Measurements from ENCODE around the gene GOLGA7B. TPM values are rescaled to one million over a fixed set of nuclear protein-coding genes. Genes with fewer than 3 reads are reported as not detected.

GOLGA7B gene
- total and polyA plus RNA-seq, 2 of the 4 experiments (the other 2 are of a cell fraction) = not detected

DNA sequence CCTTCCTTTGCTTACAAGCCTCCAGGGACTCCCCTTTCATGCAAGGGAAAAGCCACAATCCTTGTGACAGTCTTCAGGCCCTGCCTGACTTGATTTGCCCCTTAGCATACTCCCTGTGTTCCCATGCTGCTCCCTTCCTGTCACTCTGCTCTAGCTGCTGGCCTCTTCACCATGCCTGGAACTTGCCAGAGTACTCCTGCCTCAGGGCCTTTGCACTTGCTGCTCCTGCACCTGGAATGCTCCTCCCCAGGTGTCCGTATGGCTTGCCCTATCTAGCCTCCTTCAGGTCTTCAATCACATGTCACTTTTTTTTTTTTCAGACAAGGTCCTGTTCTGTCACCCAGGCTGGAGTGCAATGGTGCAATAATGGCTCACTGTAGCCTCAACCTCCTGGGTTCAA, 22.8 kb upstream of the GOLGA7B start:
- ChIA-PET CTCF (no interaction called here), POLR2A (ENCODE audit: unreplicated experiment) (no interaction called here)
- H3K23ac ChIP-seq (ENCODE audit: low read depth, low read length) = no peak overlapping the region
- H3K4ac ChIP-seq (ENCODE audit: low read depth, low read length) = no peak overlapping the region
- no peaks in the 10 kb centered on the region for H3K4me1 ChIP-seq (ENCODE audit: control insufficient read depth, insufficient read depth, low read length)
- no peak overlapping the region for H4K5ac ChIP-seq (ENCODE audit: low read depth, low read length)
- no peak overlapping the region for H3K4me2 ChIP-seq (ENCODE audit: low read depth, low read length)
- no peak overlapping the region for H3K4me3 ChIP-seq (ENCODE audit: insufficient read depth, low read depth, low read length)
- H2AK9ac ChIP-seq (replicated peaks; ENCODE audit: low read depth, low read length, poor library complexity) = no peak overlapping the region
- in situ Hi-C loops (cut with MboI; ENCODE audit: low sequenced_read_pairs) (no loop called here), dilution Hi-C loops (cut with HindIII; ENCODE audit: low sequenced_read_pairs, unreplicated experiment) (no loop called here), intact Hi-C loops (cut with micrococcal nuclease) (no loop called here)
- H2BK5ac ChIP-seq (ENCODE audit: low read depth, low read length, poor library complexity, severe bottlenecking) = no peak overlapping the region
- H4K8ac ChIP-seq (ENCODE audit: low read depth in 2 of 2, low read length in 2 of 2) = no peak overlapping the region
- no peak overlapping the region for H2BK20ac ChIP-seq (ENCODE audit: low read depth, low read length)
- H2AK5ac ChIP-seq (ENCODE audit: low read depth, low read length) = no peak overlapping the region
- no peak overlapping the region for H3K56ac ChIP-seq (ENCODE audit: extremely low read depth, insufficient read depth, low read length)
- no TSS peak for BruUV-seq (replicated peaks)
- no peak overlapping the region for H2BK120ac ChIP-seq (ENCODE audit: low read depth, low read length)
- WGBS, 2 experiments (ENCODE audit: extremely low coverage in 2 of 2, insufficient read length in 1 of 2) = no CpG with 5 or more reads among the region's 1 CpG
- ATAC-seq (ENCODE audit: low read depth) (no peak), DNase-seq (no peak)
- no peaks in the 10 kb centered on the region for H3K79me1 ChIP-seq (ENCODE audit: low read depth in 1 of 2, low read length in 2 of 2)
- no peaks in the 10 kb centered on the region for H3K9me1 ChIP-seq (ENCODE audit: insufficient read depth, low read length)
- no peak overlapping the region for H4K91ac ChIP-seq (ENCODE audit: insufficient read depth, low read depth, low read length)
- H3K14ac ChIP-seq (replicated peaks; ENCODE audit: low read depth, low read length) = no peak overlapping the region
- no peaks in the 10 kb centered on the region for H4K20me1 ChIP-seq (ENCODE audit: insufficient read depth, low read length)
- no peak overlapping the region for H2AFZ ChIP-seq (replicated peaks; ENCODE audit: low read length, poor library complexity)
- H3K27ac ChIP-seq (ENCODE audit: insufficient read depth, low read length) = no peak overlapping the region
- H3K9me3 ChIP-seq (ENCODE audit: control insufficient read depth, insufficient read depth, low read length) = no peaks in the 10 kb centered on the region
- H3K27me3 ChIP-seq (ENCODE audit: control insufficient read depth, insufficient read depth, low read length) = peaks cover 19% of the 10 kb centered on the region
- TF ChIP-seq SMC3 (IDR thresholded peaks at IDR 0.05; ENCODE audit: low read depth, low read length) (no peak), CHD1 (IDR thresholded peaks at IDR 0.05; ENCODE audit: low read depth, low read length) (no peak)
- no peak overlapping the region for H3K18ac ChIP-seq (ENCODE audit: low read depth, low read length)
- H3K36me3 ChIP-seq (ENCODE audit: control insufficient read depth, insufficient read depth, low read length) = no peaks in the 10 kb centered on the region
- H3K9ac ChIP-seq (ENCODE audit: low read depth, low read length) = no peak overlapping the region
- H2BK15ac ChIP-seq (ENCODE audit: low read depth, low read length) = no peak overlapping the region
